MCF 10A (cell line): ENCODE results near the gene MAB21L4. TPM values are rescaled to one million over a fixed set of nuclear protein-coding genes. Genes with fewer than 3 reads are reported as not detected.

Experiments
- BruUV-seq: library from RNA; stranded (reverse); fragments of 400-500 nt; replicated peaks from 2 replicates; lab custom pipeline; 2021; lab: Mats Ljungman, UMichigan
- CTCF ChIA-PET: fragments of 300-600 bp; sonication (Branson Sonifier 250); formaldehyde crosslinking; extraction: SDS; loops from one replicate; lab custom pipeline; 2021; ENCODE audit warnings: antibody characterized with exemption, inconsistent platforms; lab: Yijun Ruan, JAX
- POLR2A ChIA-PET: fragments of 300-600, 350-650 bp; sonication (Branson Sonifier 250); formaldehyde crosslinking; extraction: SDS; loops from one replicate; lab custom pipeline; 2020; ENCODE audit warnings: antibody characterized with exemption, inconsistent platforms; lab: Yijun Ruan, JAX
- DNase-seq: peaks from one replicate; pipeline ENCODE4 v3.0.0-alpha.2; 2018; ENCODE audit not compliant: unreplicated experiment
- H3K27ac Mint-ChIP-seq: one replicate; pipeline ENCODE4 v1.8.0; 2022; ENCODE audit warnings: mild to moderate bottlenecking, low read depth, mixed read lengths; ENCODE audit not compliant: unreplicated experiment
- H3K27me3 Mint-ChIP-seq: one replicate; pipeline ENCODE4 v1.8.0; 2022; ENCODE audit warnings: mixed read lengths; ENCODE audit not compliant: insufficient read depth, unreplicated experiment
- H3K36me3 Mint-ChIP-seq: one replicate; pipeline ENCODE4 v1.8.0; 2022; ENCODE audit warnings: mild to moderate bottlenecking, moderate library complexity, mixed read lengths; ENCODE audit not compliant: insufficient read depth, unreplicated experiment
- H3K4me1 Mint-ChIP-seq: one replicate; pipeline ENCODE4 v1.8.0; 2022; ENCODE audit warnings: mixed read lengths; ENCODE audit not compliant: insufficient read depth, unreplicated experiment
- H3K4me3 Mint-ChIP-seq: one replicate; pipeline ENCODE4 v1.8.0; 2022; ENCODE audit warnings: mild to moderate bottlenecking, moderate library complexity, mixed read lengths; ENCODE audit not compliant: unreplicated experiment
- H3K9me3 Mint-ChIP-seq: one replicate; pipeline ENCODE4 v1.8.0; 2022; ENCODE audit warnings: mixed read lengths; ENCODE audit not compliant: unreplicated experiment
- intact Hi-C: fragments of 100-400 bp; cut with micrococcal nuclease; formaldehyde crosslinking; loops from 2 replicates; pipeline ENCODE4 v1.14.1; 2022
- total RNA-seq: library from RNA; stranded (reverse); gene quantifications from 2 replicates; pipeline ENCODE4 v1.2.3, GENCODE V29; 2022
- TF ChIP-seq, protein P1 (sequence below): fragments of 200-600 bp; IDR thresholded peaks from one replicate; pipeline ENCODE4 v1.8.0; 2022; ENCODE audit warnings: antibody characterized with exemption, mild to moderate bottlenecking; ENCODE audit not compliant: unreplicated experiment

Gene MAB21L4
- total RNA-seq, 1 experiment from 2014 or later = not detected

DNA sequence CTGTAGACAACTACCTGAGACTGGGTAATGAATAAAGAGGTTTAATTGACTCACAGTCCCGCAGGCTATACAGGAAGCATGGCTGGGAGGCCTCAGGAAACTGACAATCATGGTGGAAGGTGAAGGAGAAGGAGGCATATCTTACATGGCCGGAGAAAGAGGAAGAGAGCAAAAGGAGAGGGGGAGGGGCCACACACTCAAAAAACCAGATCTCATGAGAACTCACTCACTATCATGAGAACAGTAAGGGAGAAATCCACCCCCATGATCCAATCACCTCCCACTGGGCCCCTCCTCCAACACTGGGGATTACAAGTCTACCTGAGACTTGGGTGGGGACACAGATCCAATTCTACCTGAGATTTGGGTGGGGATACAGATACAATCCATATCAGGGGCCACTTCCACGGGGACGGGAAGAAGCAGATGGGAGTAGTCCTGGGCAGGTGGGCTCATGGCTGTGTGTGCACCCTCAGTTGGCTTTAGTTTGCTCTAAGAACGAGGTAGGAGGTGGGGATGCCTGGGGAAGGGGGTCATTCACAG is 9.9 kb downstream of the MAB21L4 start:
- POLR2A ChIA-PET = no interaction called here
- no peak overlapping the region for H3K4me3 Mint-ChIP-seq
- intact Hi-C loops = no loop called here
- H3K27me3 Mint-ChIP-seq = no peaks in the 10 kb centered on the region
- no TSS peak for BruUV-seq
- TF ChIP-seq, protein P1, sequence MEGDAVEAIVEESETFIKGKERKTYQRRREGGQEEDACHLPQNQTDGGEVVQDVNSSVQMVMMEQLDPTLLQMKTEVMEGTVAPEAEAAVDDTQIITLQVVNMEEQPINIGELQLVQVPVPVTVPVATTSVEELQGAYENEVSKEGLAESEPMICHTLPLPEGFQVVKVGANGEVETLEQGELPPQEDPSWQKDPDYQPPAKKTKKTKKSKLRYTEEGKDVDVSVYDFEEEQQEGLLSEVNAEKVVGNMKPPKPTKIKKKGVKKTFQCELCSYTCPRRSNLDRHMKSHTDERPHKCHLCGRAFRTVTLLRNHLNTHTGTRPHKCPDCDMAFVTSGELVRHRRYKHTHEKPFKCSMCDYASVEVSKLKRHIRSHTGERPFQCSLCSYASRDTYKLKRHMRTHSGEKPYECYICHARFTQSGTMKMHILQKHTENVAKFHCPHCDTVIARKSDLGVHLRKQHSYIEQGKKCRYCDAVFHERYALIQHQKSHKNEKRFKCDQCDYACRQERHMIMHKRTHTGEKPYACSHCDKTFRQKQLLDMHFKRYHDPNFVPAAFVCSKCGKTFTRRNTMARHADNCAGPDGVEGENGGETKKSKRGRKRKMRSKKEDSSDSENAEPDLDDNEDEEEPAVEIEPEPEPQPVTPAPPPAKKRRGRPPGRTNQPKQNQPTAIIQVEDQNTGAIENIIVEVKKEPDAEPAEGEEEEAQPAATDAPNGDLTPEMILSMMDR = no peak
- no peak for DNase-seq
- no peaks in the 10 kb centered on the region for H3K9me3 Mint-ChIP-seq
- H3K4me1 Mint-ChIP-seq = no peaks in the 10 kb centered on the region
- no peak overlapping the region for H3K27ac Mint-ChIP-seq
- CTCF ChIA-PET = no interaction called here
- H3K36me3 Mint-ChIP-seq = no peaks in the 10 kb centered on the region

DNA sequence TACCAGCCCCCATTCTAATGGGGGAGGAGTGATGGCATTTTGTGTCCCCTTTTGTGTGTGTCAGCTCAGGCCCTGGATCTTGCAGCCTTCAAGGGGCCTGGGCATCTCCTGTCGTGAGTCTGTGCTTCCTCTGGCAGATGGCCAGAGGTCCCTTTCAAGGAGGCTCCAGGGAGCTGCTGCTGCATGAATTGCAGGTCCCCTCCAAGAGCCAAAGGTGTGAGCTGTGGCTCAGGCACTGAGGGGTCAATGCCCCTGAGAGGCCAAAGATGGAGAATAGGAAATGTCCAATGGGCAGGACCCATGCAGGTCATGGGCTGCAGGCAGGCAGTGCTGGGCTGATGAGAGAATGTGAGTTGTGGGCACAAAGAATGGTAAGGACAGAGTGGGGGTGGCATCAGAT is 10.4 kb downstream of the MAB21L4 start:
- H3K9me3 Mint-ChIP-seq = no peaks in the 10 kb centered on the region
- ChIA-PET POLR2A (no interaction called here), CTCF (no interaction called here)
- H3K27ac Mint-ChIP-seq = no peak overlapping the region
- no peaks in the 10 kb centered on the region for H3K27me3 Mint-ChIP-seq
- TF ChIP-seq, protein P1 = no peak
- intact Hi-C loops = no loop called here
- H3K4me3 Mint-ChIP-seq = no peak overlapping the region
- DNase-seq = no peak
- no peaks in the 10 kb centered on the region for H3K4me1 Mint-ChIP-seq
- BruUV-seq = no TSS peak
- no peaks in the 10 kb centered on the region for H3K36me3 Mint-ChIP-seq

DNA sequence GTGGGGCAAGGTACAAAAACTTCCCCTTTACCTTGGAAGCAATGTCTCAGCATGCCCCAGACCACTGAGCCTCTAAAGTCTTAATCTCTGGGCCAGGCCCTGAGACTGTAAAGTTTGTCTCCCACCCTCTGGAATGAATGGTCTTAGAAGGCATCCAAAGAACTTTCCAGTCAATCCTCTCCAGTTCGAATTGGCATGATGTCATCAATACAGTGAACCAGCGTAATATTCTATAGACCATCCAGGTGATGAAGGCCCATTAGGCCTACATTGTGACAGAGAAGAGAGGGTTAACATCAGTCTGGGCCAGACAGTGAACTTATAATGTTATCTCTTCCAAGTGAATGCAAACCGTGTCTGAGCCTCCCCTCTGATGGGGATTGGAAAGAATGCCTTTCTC is 11.2 kb downstream of the MAB21L4 start:
- intact Hi-C loops = no loop called here
- DNase-seq = no peak
- BruUV-seq = no TSS peak
- POLR2A ChIA-PET = no interaction called here
- Mint-ChIP-seq H3K27me3 (no peaks in the 10 kb centered on the region), H3K4me1 (no peaks in the 10 kb centered on the region), H3K9me3 (no peaks in the 10 kb centered on the region), H3K4me3 (no peak overlapping the region), H3K36me3 (no peaks in the 10 kb centered on the region), H3K27ac (no peak overlapping the region)
- TF ChIP-seq, protein P1 = no peak
- CTCF ChIA-PET = no interaction called here

DNA sequence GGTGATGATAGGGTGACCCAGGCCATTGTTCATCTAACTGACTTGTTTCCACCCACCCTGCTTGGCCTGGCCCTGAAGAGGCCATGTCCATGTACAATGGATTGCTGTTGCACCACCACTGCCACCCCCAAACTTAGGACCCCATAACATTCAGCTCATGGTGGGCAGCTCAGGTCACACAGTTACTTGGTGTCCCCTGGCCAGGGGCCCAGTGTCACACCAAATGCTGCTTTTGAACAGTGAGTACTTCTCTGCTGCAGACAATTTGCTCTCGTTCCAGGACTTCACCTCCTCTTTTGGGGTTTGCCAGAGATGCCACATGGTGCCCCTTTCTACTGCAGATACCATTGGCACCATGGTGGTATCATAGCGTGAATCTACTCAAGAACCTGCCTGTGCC is 11.7 kb downstream of the MAB21L4 start:
- TF ChIP-seq, protein P1 = no peak
- Mint-ChIP-seq H3K36me3 (no peaks in the 10 kb centered on the region), H3K27ac (no peak overlapping the region), H3K4me1 (no peaks in the 10 kb centered on the region), H3K4me3 (no peak overlapping the region), H3K9me3 (no peaks in the 10 kb centered on the region), H3K27me3 (no peaks in the 10 kb centered on the region)
- CTCF ChIA-PET = no interaction called here
- BruUV-seq = no TSS peak
- intact Hi-C loops = no loop called here
- no peak for DNase-seq
- POLR2A ChIA-PET = no interaction called here
